PC-9 (cell line): ENCODE measurements around the gene ACBD6. TPM values are rescaled to one million over a fixed set of nuclear protein-coding genes. Genes with fewer than 3 reads are reported as not detected.

ENCODE experiments used
- BruUV-seq: library from RNA; stranded (reverse); fragments of 400-500 nt; replicated peaks from 2 replicates; lab custom pipeline; 2021; lab: Mats Ljungman, UMichigan
- CTCF ChIA-PET: fragments of 300-600 bp; sonication (Branson Sonifier 250); formaldehyde crosslinking; loops from one replicate; lab custom pipeline; 2022; ENCODE audit warnings: antibody characterized with exemption; lab: Charles Lee
- POLR2A ChIA-PET: fragments of 300-600 bp; sonication (Branson Sonifier 250); formaldehyde crosslinking; loops from one replicate; lab custom pipeline; 2022; ENCODE audit warnings: antibody characterized with exemption; ENCODE audit not compliant: unreplicated experiment; lab: Charles Lee
- DNase-seq, 2 experiments: peaks; one replicate each; pipeline versions ENCODE4 v3.0.0 to v3.0.0-alpha.2; 2015 to 2022; ENCODE audit warnings: mixed read lengths in 1 of 2
- H2AFZ ChIP-seq: fragments of 200-600 bp; sonication (generic); 2 replicates; pipeline ENCODE4 v1.8.1; 2017; ENCODE audit warnings: antibody characterized with exemption
- H3F3A ChIP-seq: fragments of 200-600 bp; sonication (generic); 2 replicates; pipeline ENCODE4 v1.8.1; 2017; ENCODE audit warnings: antibody characterized with exemption, mild to moderate bottlenecking, low read depth; ENCODE audit not compliant: insufficient read depth
- H3K27ac ChIP-seq: fragments of 200-600 bp; sonication (generic); 2 replicates; pipeline ENCODE4 v1.6.1; 2016; ENCODE audit warnings: mixed run types
- H3K27me3 ChIP-seq: fragments of 200-600 bp; sonication (generic); 2 replicates; pipeline ENCODE4 v1.6.1; 2016; ENCODE audit warnings: low read depth, mixed run types; ENCODE audit not compliant: insufficient read depth
- H3K36me3 ChIP-seq: fragments of 200-600 bp; sonication (generic); 2 replicates; pipeline ENCODE4 v1.6.1; 2016; ENCODE audit warnings: low read depth, mixed run types
- H3K4me1 ChIP-seq: fragments of 200-600 bp; sonication (generic); replicated peaks from 2 replicates; pipeline ENCODE4 v1.6.1; 2016; ENCODE audit warnings: mixed run types; ENCODE audit not compliant: insufficient read depth
- H3K4me2 ChIP-seq: fragments of 200-600 bp; sonication (generic); 2 replicates; pipeline ENCODE4 v1.6.1; 2017; ENCODE audit warnings: mixed run types
- H3K4me3 ChIP-seq: fragments of 200-600 bp; sonication (generic); 2 replicates; pipeline ENCODE4 v1.6.1; 2016; ENCODE audit warnings: mixed run types
- H3K79me2 ChIP-seq: fragments of 200-600 bp; sonication (generic); 2 replicates; pipeline ENCODE4 v1.6.1; 2017; ENCODE audit warnings: low read depth, mixed run types
- H3K9me2 ChIP-seq: fragments of 200-600 bp; sonication (generic); 2 replicates; pipeline ENCODE4 v1.8.1; 2017; ENCODE audit warnings: mild to moderate bottlenecking; ENCODE audit not compliant: insufficient read depth
- H3K9me3 ChIP-seq: fragments of 200-600 bp; sonication (generic); 2 replicates; pipeline ENCODE4 v1.8.1; 2016; ENCODE audit warnings: low read depth; ENCODE audit not compliant: insufficient read depth
- H4K20me1 ChIP-seq: fragments of 200-600 bp; sonication (generic); 2 replicates; pipeline ENCODE4 v1.8.1; 2017; ENCODE audit not compliant: insufficient read depth
- CTCF ChIP-seq: fragments of 200-600 bp; sonication (generic); conservative IDR thresholded peaks from 2 replicates; pipeline ENCODE4 v1.6.1; 2017; ENCODE audit warnings: mixed run types, antibody characterized with exemption, mild to moderate bottlenecking, moderate library complexity
- EZH2 ChIP-seq: fragments of 200-600 bp; sonication (generic); IDR thresholded peaks from 2 replicates; pipeline ENCODE4 v1.8.0; 2017; ENCODE audit warnings: antibody characterized with exemption, low read depth
- intact Hi-C: fragments of 100-400 bp; cut with micrococcal nuclease; formaldehyde crosslinking; loops from one replicate; pipeline ENCODE4 v1.10.0; 2022; ENCODE audit not compliant: unreplicated experiment
- total RNA-seq: library from RNA; stranded (reverse); gene quantifications from 2 replicates; pipeline ENCODE4 v1.2.3, GENCODE V29; 2021

ACBD6 gene
- total RNA-seq, 1 experiment from 2014 or later: 61.0 TPM

DNA sequence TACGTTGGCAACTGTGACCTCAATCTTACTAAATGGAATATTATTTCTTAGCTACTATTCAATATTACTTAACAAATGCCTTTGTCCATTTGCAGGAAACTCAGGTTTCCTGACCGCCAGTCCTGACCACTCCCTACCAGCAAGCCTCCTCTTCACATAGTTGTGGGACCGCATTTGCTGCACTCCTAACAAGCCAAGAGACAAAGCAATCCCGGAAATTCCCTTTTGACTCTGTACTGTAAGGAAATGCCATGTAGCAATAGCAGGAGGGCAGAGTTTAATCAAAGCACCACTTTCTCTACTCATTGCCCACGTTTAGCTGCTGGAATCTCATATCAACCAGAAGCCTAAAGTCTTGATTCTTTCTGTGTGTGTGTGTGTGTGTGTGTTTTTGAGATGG lies 28.1 kb upstream of the ACBD6 start:
- Histone ChIP-seq H3K4me3 (no peak overlapping the region), H3K36me3 (no peaks in the 10 kb centered on the region), H3K4me2 (peak overlapping the region; percentile 6; the same call in 1 of the 2 replicates), H3K4me1 (peaks cover 9% of the 10 kb centered on the region; the same call in 1 of the 2 replicates), H3F3A (no peaks in the 10 kb centered on the region), H3K9me2 (no peaks in the 10 kb centered on the region), H4K20me1 (no peaks in the 10 kb centered on the region), H3K27me3 (no peaks in the 10 kb centered on the region), H2AFZ (peak overlapping the region; percentile 70; the same call in 1 of the 2 replicates), H3K9me3 (peaks cover 4% of the 10 kb centered on the region; the same call in 1 of the 2 replicates), H3K79me2 (no peaks in the 10 kb centered on the region), H3K27ac (no peak overlapping the region)
- CTCF ChIA-PET: interaction anchor here (0.6 to 1.2 kb wide), 4 partner anchors 10 to 300 kb away, joined by 3 to 7 read pairs (median 4); no protein-coding TSS in a partner anchor
- BruUV-seq: no TSS peak
- peak; percentile 54 to 77 for DNase-seq
- POLR2A ChIA-PET: interaction anchor here (0.6 kb wide), 1 partner anchor 159 kb away, joined by 4 read pairs; no protein-coding TSS in a partner anchor
- TF ChIP-seq EZH2 (no peak), CTCF (no peak)
- intact Hi-C loops: loop anchor here (5.0 kb wide), 3 partner anchors 102 to 332 kb away; partner anchors contain the start of gene XPR1

GRCh38 chr1:180528868-180529470 lies 26.6 kb upstream of the ACBD6 start:
- ChIA-PET CTCF (no interaction called here), POLR2A (interaction anchor here (0.6 kb wide), 1 partner anchor 297 kb away, joined by 4 read pairs; no protein-coding TSS in a partner anchor)
- peaks cover 9% of the 10 kb centered on the region; the same call in 1 of the 2 replicates for H3K4me1 ChIP-seq
- H3K4me2 ChIP-seq: no peak overlapping the region
- no peaks in the 10 kb centered on the region for H3K79me2 ChIP-seq
- intact Hi-C loops: no loop called here
- H3K27ac ChIP-seq: no peak overlapping the region
- H3K9me3 ChIP-seq: peaks cover 4% of the 10 kb centered on the region; the same call in 1 of the 2 replicates
- H3K4me3 ChIP-seq: no peak overlapping the region
- no peak overlapping the region for H2AFZ ChIP-seq
- no TSS peak for BruUV-seq
- no peaks in the 10 kb centered on the region for H3K27me3 ChIP-seq
- H4K20me1 ChIP-seq: no peaks in the 10 kb centered on the region
- no peak for TF ChIP-seq CTCF
- TF ChIP-seq EZH2: no peak
- no peaks in the 10 kb centered on the region for H3K9me2 ChIP-seq
- H3F3A ChIP-seq: no peaks in the 10 kb centered on the region
- DNase-seq: no peak
- H3K36me3 ChIP-seq: no peaks in the 10 kb centered on the region

- no peaks in the 10 kb centered on the region for H3K79me2 ChIP-seq
- POLR2A ChIA-PET: no interaction called here
- peaks cover 10% of the 10 kb centered on the region; the same call in 1 of the 2 replicates for H3K4me1 ChIP-seq
- CTCF ChIA-PET: no interaction called here
- H3K27me3 ChIP-seq: no peaks in the 10 kb centered on the region
- H3K9me2 ChIP-seq: no peaks in the 10 kb centered on the region
- H3K9me3 ChIP-seq: peaks cover 4% of the 10 kb centered on the region; the same call in 1 of the 2 replicates
- no peaks in the 10 kb centered on the region for H3K36me3 ChIP-seq
- intact Hi-C loops: no loop called here
- H3K27ac ChIP-seq: no peak overlapping the region
- no peak overlapping the region for H2AFZ ChIP-seq
- peak in 1 of 2 experiments; percentile 11 for DNase-seq
- H3K4me2 ChIP-seq: no peak overlapping the region
- H4K20me1 ChIP-seq: no peaks in the 10 kb centered on the region
- no peak overlapping the region for H3K4me3 ChIP-seq
- no TSS peak for BruUV-seq
- H3F3A ChIP-seq: no peaks in the 10 kb centered on the region
- no peak for TF ChIP-seq CTCF
- no peak for TF ChIP-seq EZH2
Observed at GRCh38 chr1:180527101-180527669, 24.8 kb upstream of the ACBD6 start.
